Fibroblast of lung (primary cell): Measurements from ENCODE around the gene ANKRD40.

Source experiments
- CTCF ChIP-seq, 2 donors: IDR thresholded peaks in 1 of 2; conservative IDR thresholded peaks in 1 of 2; 1 replicate in 1 of 2; 2 replicates in 1 of 2; pipeline ENCODE4 v1.5.1; 2011 to 2012; ENCODE audit warnings: low read length in 2 of 2, control low read depth in 1 of 2, inconsistent platforms in 1 of 2, low read depth in 1 of 2, mild to moderate bottlenecking in 1 of 2
- EZH2 ChIP-seq: IDR thresholded peaks from 2 replicates; pipeline ENCODE4 v1.5.1; 2012; ENCODE audit warnings: low read length, control low read depth, mild to moderate bottlenecking; ENCODE audit errors: missing control alignments

- TF ChIP-seq CTCF (conservative IDR thresholded peaks at IDR 0.05 in 1 of 2, IDR thresholded peaks at IDR 0.05 in 1 of 2; ENCODE audit: low read depth in 1 of 2, low read length in 2 of 2) (no peak), EZH2 (no peak)
Observed at GRCh38 chr17:50688245-50688644, 19.5 kb downstream of the ANKRD40 start.
